GM19193 (cell line): Measurements from ENCODE around the gene SFXN5.

Experiments used
- POLR2A ChIP-seq: IDR thresholded peaks from 4 replicates; pipeline ENCODE4 v1.6.1; 2011; ENCODE audit not compliant: insufficient read depth, insufficient read length; ENCODE audit errors: extremely low read depth

SFXN5 gene

GRCh38 chr2:73004466-73004865, 67.0 kb downstream of the SFXN5 start:
- no peak for TF ChIP-seq POLR2A

GRCh38 chr2:73003027-73003426, 68.5 kb downstream of the SFXN5 start:
- no peak for TF ChIP-seq POLR2A

- no peak for TF ChIP-seq POLR2A
These were observed 70.5 kb downstream of the SFXN5 start for GRCh38 chr2:73000808-73001570.

GRCh38 chr2:72999729-73000725, 71.5 kb downstream of the SFXN5 start:
- TF ChIP-seq POLR2A: no peak

GRCh38 chr2:72998724-72999123, 72.8 kb downstream of the SFXN5 start:
- TF ChIP-seq POLR2A: no peak

- TF ChIP-seq POLR2A: no peak
These were observed 73.3 kb downstream of the SFXN5 start for GRCh38 chr2:72998234-72998651.

GRCh38 chr2:72996117-72996502, 75.4 kb downstream of the SFXN5 start:
- no peak for TF ChIP-seq POLR2A

- no peak for TF ChIP-seq POLR2A
These were observed 75.9 kb downstream of the SFXN5 start for GRCh38 chr2:72995430-72996116.

- TF ChIP-seq POLR2A: no peak
These were observed 76.5 kb downstream of the SFXN5 start for GRCh38 chr2:72994991-72995380.

GRCh38 chr2:72994282-72994990, 77.1 kb downstream of the SFXN5 start:
- TF ChIP-seq POLR2A: no peak

GRCh38 chr2:72993933-72994280, 77.6 kb downstream of the SFXN5 start:
- TF ChIP-seq POLR2A: no peak

GRCh38 chr2:72993147-72993932, 78.2 kb downstream of the SFXN5 start:
- TF ChIP-seq POLR2A: no peak

- no peak for TF ChIP-seq POLR2A
These were observed 78.8 kb downstream of the SFXN5 start for GRCh38 chr2:72992734-72993102.
